ENCODE results near the gene IFT88.

Gene IFT88

DNA sequence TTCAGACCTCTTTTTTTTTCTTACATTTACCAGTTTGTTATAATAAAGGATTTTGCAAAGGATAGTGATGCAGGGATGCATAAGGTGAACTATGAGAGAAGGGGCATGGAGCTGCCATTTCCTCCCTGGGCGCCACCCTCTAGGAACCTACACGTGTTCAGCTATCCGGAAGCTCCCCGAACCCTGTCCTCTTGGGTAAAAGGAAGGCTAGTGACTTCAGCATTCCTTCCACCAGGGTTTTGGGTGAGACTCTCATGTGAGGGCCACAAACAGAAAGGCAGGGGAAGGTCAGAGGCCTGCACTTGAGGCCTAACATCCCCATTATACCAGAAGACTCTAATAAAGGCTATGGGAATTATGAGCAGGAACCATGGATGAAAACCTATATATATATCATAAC, 57.3 kb downstream of the IFT88 start:
- TF ChIP-seq EZH2 (IDR thresholded peaks at IDR 0.05) (no peak), POLR2AphosphoS5 (IDR thresholded peaks at IDR 0.05; ENCODE audit: borderline replicate concordance, low read depth, low read length) (no peak), FOXP2 (optimal IDR thresholded peaks at IDR 0.05; ENCODE audit: control extremely low read depth, extremely low read length, insufficient read depth) (no peak)
- no peak overlapping the region for H3K9ac ChIP-seq (ENCODE audit: insufficient read length)

DNA sequence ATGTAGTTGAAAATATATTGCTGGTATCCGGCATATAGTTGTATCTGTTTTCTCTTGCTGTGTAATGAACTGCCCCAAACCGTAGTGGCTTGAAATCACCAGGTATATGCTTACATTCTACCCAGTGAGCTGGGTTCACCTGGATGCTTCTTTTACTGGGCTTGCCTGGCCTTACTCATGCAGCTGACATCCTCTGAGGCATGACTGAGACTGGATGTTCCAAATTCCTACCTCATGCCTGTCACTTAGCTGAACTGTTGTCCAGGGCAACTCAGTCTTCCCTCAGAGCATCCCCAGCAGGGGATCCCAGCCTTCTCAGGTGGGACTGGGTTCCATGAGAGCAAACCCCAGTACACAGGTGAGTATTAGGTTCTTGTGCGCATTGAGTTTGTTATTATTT, 66.8 kb downstream of the IFT88 start:
- H3K36me3 ChIP-seq (ENCODE audit: insufficient read depth, low read length) = no peaks in the 10 kb centered on the region; the same call in 1 of the 2 replicates
- TF ChIP-seq EZH2 (IDR thresholded peaks at IDR 0.05) (no peak), POLR2AphosphoS5 (IDR thresholded peaks at IDR 0.05; ENCODE audit: borderline replicate concordance, low read depth, low read length) (no peak), FOXP2 (optimal IDR thresholded peaks at IDR 0.05; ENCODE audit: control extremely low read depth, extremely low read length, insufficient read depth) (no peak)
- no peak overlapping the region for H3K27ac ChIP-seq
- H3K4me3 ChIP-seq = no peak overlapping the region
- DNase-seq (ENCODE audit: low read depth, low spot score) = no peak
- no peaks in the 10 kb centered on the region for H3K9me3 ChIP-seq (ENCODE audit: low read depth, low read length)
- no peak overlapping the region for H3K9ac ChIP-seq (ENCODE audit: insufficient read length)

More for the DNA sequence above, 57.3 kb downstream of the IFT88 start:
- Histone ChIP-seq H3K4me3 (no peak overlapping the region), H3K27ac (no peak overlapping the region), H3K9me3 (ENCODE audit: low read depth, low read length) (peaks cover 7% of the 10 kb centered on the region; the same call in 1 of the 2 replicates), H3K36me3 (ENCODE audit: insufficient read depth, low read length) (peaks cover 20% of the 10 kb centered on the region)
- DNase-seq (ENCODE audit: low read depth, low spot score) = no peak

DNA sequence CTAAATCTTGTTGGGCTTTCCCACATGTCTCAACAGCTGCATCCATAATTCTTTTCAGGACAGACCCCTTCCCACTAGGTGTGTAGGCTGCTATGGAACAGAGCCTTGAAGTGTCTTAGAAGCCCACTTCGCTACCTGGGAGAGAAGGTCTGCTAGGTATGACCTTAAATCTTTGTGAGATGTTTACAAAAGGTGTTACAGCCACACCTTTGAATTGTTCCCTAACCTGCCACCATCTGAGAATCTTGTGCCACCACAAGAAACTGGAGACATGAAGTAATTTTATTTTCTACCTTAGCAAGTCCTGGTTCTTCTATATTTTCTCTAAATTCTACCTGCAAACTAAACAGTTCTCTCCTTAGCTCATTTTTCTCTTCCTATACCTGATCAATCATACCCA, 69.1 kb downstream of the IFT88 start:
- DNase-seq (ENCODE audit: low read depth, low spot score) = no peak
- no peak overlapping the region for H3K4me3 ChIP-seq

DNA sequence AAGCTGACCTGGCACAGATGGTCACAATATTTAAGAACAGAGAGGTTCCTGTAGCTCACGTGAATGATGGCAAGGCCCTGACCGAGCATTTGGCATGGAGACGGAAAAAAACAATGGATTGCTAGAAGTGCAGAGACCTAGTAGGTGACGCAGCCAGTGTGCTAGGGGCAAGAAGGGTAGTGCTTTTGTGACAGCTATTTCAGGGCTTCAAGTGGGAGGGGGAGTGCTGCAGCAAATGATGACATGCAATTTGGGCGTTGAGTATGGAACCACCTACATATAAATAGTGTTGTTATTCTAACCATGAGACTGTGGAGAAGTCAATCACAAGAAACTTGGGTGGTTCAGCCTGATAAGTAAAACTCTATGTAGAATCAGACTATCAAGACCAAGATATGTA, 70.9 kb downstream of the IFT88 start:
- H3K9me3 ChIP-seq (ENCODE audit: low read depth, low read length) = 0 out of 2 replicates have a peak, but pooled peaks cover 3% of the 10 kb centered on the region
- no peak overlapping the region for H3K4me3 ChIP-seq
- TF ChIP-seq POLR2AphosphoS5 (IDR thresholded peaks at IDR 0.05; ENCODE audit: borderline replicate concordance, low read depth, low read length) (no peak), EZH2 (IDR thresholded peaks at IDR 0.05) (no peak), FOXP2 (optimal IDR thresholded peaks at IDR 0.05; ENCODE audit: control extremely low read depth, extremely low read length, insufficient read depth) (no peak)
- no peak overlapping the region for H3K9ac ChIP-seq (ENCODE audit: insufficient read length)
- 0 out of 2 replicates have a peak, but pooled peaks cover 3% of the 10 kb centered on the region for H3K36me3 ChIP-seq (ENCODE audit: insufficient read depth, low read length)
- no peak for DNase-seq (ENCODE audit: low read depth, low spot score)
- no peak overlapping the region for H3K27ac ChIP-seq

More for the DNA sequence above, 69.1 kb downstream of the IFT88 start:
- Histone ChIP-seq H3K9me3 (ENCODE audit: low read depth, low read length) (no peaks in the 10 kb centered on the region), H3K9ac (ENCODE audit: insufficient read length) (no peak overlapping the region), H3K36me3 (ENCODE audit: insufficient read depth, low read length) (no peaks in the 10 kb centered on the region; the same call in 1 of the 2 replicates), H3K27ac (no peak overlapping the region)
- no peak for TF ChIP-seq FOXP2 (optimal IDR thresholded peaks at IDR 0.05; ENCODE audit: control extremely low read depth, extremely low read length, insufficient read depth)
- TF ChIP-seq EZH2 (IDR thresholded peaks at IDR 0.05) = no peak
- no peak for TF ChIP-seq POLR2AphosphoS5 (IDR thresholded peaks at IDR 0.05; ENCODE audit: borderline replicate concordance, low read depth, low read length)

DNA sequence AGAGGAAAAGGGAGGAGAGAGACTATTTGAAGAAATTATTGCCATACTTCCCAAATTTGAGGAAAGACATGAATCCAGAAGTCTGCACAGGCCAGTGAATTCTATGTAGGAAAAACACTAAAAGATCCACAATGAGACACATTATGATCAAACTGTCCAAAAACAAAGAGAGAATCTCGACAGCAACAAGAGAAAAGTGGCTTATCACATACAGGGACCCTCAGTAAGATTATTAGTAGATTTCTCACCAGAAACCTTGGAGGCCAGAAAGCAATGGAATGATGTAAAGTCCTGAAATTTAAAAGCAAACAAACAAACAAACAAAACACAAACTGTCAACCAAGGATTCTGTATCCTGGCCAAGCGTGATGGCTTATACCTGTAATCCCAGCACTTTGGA, 80.8 kb downstream of the IFT88 start:
- Histone ChIP-seq H3K36me3 (ENCODE audit: insufficient read depth, low read length) (no peaks in the 10 kb centered on the region), H3K4me3 (no peak overlapping the region), H3K9me3 (ENCODE audit: low read depth, low read length) (no peaks in the 10 kb centered on the region), H3K27ac (no peak overlapping the region), H3K9ac (ENCODE audit: insufficient read length) (no peak overlapping the region)
- TF ChIP-seq EZH2 (IDR thresholded peaks at IDR 0.05) (no peak), FOXP2 (optimal IDR thresholded peaks at IDR 0.05; ENCODE audit: control extremely low read depth, extremely low read length, insufficient read depth) (no peak), POLR2AphosphoS5 (IDR thresholded peaks at IDR 0.05; ENCODE audit: borderline replicate concordance, low read depth, low read length) (no peak)
- DNase-seq (ENCODE audit: low read depth, low spot score) = no peak

DNA sequence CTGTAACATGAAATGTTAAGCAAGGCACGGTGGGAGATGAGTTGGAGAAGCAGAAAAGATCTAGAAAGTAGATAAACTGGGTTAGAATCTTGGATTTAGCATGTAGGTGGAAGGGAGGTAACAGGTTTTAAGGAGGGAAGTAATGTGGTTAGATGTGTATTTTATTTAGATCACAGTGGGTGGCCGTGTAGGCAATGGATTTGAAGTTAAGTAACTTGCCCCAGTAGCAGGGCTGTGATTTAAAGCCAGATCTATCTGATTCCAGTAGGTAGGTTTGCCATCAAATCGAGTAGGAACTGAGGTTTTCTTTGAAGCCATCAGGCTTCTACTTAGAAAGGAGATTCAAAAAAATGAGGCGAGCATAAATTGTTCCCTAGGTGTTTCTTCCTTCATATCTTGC, 86.0 kb downstream of the IFT88 start:
- H3K9ac ChIP-seq (ENCODE audit: insufficient read length) = no peak overlapping the region
- no peaks in the 10 kb centered on the region for H3K9me3 ChIP-seq (ENCODE audit: low read depth, low read length)
- H3K36me3 ChIP-seq (ENCODE audit: insufficient read depth, low read length) = no peaks in the 10 kb centered on the region
- no peak for DNase-seq (ENCODE audit: low read depth, low spot score)
- H3K27ac ChIP-seq = no peak overlapping the region
- no peak for TF ChIP-seq EZH2 (IDR thresholded peaks at IDR 0.05)
- no peak for TF ChIP-seq FOXP2 (optimal IDR thresholded peaks at IDR 0.05; ENCODE audit: control extremely low read depth, extremely low read length, insufficient read depth)
- no peak for TF ChIP-seq POLR2AphosphoS5 (IDR thresholded peaks at IDR 0.05; ENCODE audit: borderline replicate concordance, low read depth, low read length)
- no peak overlapping the region for H3K4me3 ChIP-seq

DNA sequence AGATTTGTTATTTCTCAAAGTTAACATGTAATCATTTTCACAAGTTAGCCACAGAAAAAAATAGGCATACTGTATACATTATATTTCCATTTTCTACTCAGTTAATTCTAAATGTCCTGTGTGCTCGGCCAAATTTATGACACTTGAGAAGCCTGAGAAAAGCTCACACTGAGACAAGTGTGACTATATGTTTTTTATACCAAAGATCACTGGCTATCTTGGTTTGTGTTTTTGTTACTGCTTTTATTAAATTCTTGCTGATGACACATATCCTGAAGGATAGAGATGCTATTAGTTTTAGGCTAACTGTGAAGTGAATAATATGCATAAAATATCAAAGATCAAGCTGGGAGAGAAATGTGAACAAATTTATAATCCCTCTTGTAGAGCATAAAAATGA, 87.2 kb downstream of the IFT88 start:
- Histone ChIP-seq H3K36me3 (ENCODE audit: insufficient read depth, low read length) (no peaks in the 10 kb centered on the region), H3K4me3 (no peak overlapping the region), H3K27ac (0 out of 2 replicates have a peak overlapping the region, but pooled peaks have one; percentile 3), H3K9me3 (ENCODE audit: low read depth, low read length) (no peaks in the 10 kb centered on the region), H3K9ac (ENCODE audit: insufficient read length) (no peak overlapping the region)
- DNase-seq (ENCODE audit: low read depth, low spot score) = no peak
- no peak for TF ChIP-seq FOXP2 (optimal IDR thresholded peaks at IDR 0.05; ENCODE audit: control extremely low read depth, extremely low read length, insufficient read depth)
- TF ChIP-seq EZH2 (IDR thresholded peaks at IDR 0.05) = no peak
- TF ChIP-seq POLR2AphosphoS5 (IDR thresholded peaks at IDR 0.05; ENCODE audit: borderline replicate concordance, low read depth, low read length) = no peak

DNA sequence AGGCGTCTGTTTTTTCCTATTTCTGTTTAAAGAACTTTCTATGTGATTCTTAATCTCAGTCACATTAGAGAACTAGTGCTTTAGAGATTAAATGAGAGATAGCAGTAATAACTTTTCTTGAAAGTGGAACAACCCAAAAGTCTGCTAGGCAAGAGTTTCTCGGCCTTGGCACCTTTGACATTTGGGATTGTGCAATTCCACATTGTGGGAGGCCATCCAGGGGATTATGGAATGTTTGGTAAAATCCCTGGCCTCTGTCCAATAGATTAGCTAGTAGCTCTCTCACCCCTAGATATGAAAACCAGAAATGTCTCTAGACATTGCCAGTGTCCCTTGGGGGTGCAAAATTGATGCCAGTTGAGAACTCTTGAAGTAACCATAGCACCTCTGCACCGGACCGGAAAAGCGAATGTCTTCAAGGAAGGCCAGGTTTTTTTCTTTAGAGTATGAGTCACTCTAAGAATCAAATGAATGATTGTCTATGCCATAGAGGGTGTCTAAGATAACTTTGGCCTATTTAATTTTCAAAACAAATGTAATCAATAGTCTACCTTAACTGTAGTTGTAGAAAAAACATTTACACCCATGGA, 91.6 kb downstream of the IFT88 start:
- H3K4me3 ChIP-seq = no peak overlapping the region
- DNase-seq (ENCODE audit: low read depth, low spot score) = no peak
- H3K27ac ChIP-seq = no peak overlapping the region
- no peaks in the 10 kb centered on the region for H3K36me3 ChIP-seq (ENCODE audit: insufficient read depth, low read length)
- TF ChIP-seq FOXP2 (optimal IDR thresholded peaks at IDR 0.05; ENCODE audit: control extremely low read depth, extremely low read length, insufficient read depth) (no peak), EZH2 (IDR thresholded peaks at IDR 0.05) (no peak), POLR2AphosphoS5 (IDR thresholded peaks at IDR 0.05; ENCODE audit: borderline replicate concordance, low read depth, low read length) (no peak)
- no peak overlapping the region for H3K9ac ChIP-seq (ENCODE audit: insufficient read length)
- no peaks in the 10 kb centered on the region for H3K9me3 ChIP-seq (ENCODE audit: low read depth, low read length)

DNA sequence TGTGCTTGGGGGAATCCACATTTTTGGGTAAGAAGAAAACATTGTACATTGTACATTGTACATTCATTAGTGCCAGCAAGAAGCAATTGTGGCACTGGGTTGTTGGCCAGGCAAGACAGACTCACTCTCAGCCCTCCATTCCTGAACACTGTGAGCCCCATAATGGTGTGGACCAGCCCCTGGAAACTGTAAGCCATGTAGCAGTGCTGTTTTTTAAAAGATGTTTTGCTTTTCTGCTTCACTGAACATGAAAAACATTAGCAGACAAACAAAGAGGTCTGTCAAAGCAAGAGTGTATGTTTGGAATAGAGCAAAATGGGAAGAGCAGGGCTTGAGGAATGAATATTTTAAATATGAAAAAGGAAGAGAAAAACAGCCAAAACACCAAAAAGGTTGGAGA, 97.4 kb downstream of the IFT88 start:
- no peak for DNase-seq (ENCODE audit: low read depth, low spot score)
- no peak overlapping the region for H3K27ac ChIP-seq
- no peak overlapping the region for H3K9ac ChIP-seq (ENCODE audit: insufficient read length)
- TF ChIP-seq POLR2AphosphoS5 (IDR thresholded peaks at IDR 0.05; ENCODE audit: borderline replicate concordance, low read depth, low read length) (no peak), FOXP2 (optimal IDR thresholded peaks at IDR 0.05; ENCODE audit: control extremely low read depth, extremely low read length, insufficient read depth) (no peak), EZH2 (IDR thresholded peaks at IDR 0.05) (no peak)
- H3K9me3 ChIP-seq (ENCODE audit: low read depth, low read length) = no peaks in the 10 kb centered on the region
- H3K4me3 ChIP-seq = no peak overlapping the region
- no peaks in the 10 kb centered on the region for H3K36me3 ChIP-seq (ENCODE audit: insufficient read depth, low read length)

Data from SK-N-MC (cell line).